ENCODE data around the gene OR2H2. TPM values are rescaled to one million over a fixed set of nuclear protein-coding genes. Genes with fewer than 3 reads are reported as not detected.

Gene OR2H2
- total RNA-seq, 2 experiments from 2014 or later, result not detected

DNA sequence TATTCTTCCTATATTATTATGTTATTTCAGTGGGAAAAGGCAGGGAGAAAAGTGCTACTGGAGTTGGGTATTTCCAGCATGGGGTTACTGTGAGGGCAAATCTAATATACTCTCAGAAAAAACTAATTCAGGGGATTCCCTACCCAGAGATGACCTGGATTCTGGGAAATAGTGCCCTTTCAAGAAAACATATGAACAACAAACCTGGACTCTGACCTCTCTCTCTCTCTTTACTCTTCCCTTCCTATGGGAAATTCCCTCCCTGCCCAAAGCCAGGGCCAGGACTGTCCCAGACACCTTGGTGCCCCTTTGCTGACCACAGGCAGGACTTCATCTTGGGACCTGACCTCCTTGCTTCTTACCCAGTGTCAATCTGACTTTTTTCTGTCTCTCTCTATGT, 23.8 kb upstream of the OR2H2 start:
- Histone ChIP-seq H3K4me1 (ENCODE audit: insufficient read depth, low read length, poor library complexity, severe bottlenecking) (peaks cover 5% of the 10 kb centered on the region), H3K9me2 (ENCODE audit: insufficient read depth, low read length) (no peaks in the 10 kb centered on the region), H3K4me2 (ENCODE audit: low read length) (no peak overlapping the region), H4K20me1 (ENCODE audit: insufficient read depth, low read length) (no peaks in the 10 kb centered on the region), H3K9me3 (ENCODE audit: low read length) (no peaks in the 10 kb centered on the region), H3K36me3 (ENCODE audit: insufficient read depth, low read length) (no peaks in the 10 kb centered on the region), H3K27ac (ENCODE audit: low read depth, low read length, poor library complexity, severe bottlenecking) (no peak overlapping the region), H3K4me3 (ENCODE audit: low read depth, low read length, poor library complexity, severe bottlenecking) (no peak overlapping the region), H3K79me2 (ENCODE audit: insufficient read depth, low read depth, low read length) (no peaks in the 10 kb centered on the region), H2AFZ (ENCODE audit: low read length) (no peak overlapping the region)
- no peak for DNase-seq (ENCODE audit: low spot score)
- intact Hi-C loops (cut with micrococcal nuclease; ENCODE audit: unreplicated experiment), result no loop called here
- TF ChIP-seq EZH2phosphoT487 (IDR thresholded peaks at IDR 0.05; ENCODE audit: borderline replicate concordance, low read depth, low read length), result no peak
- ChIA-PET CTCF (ENCODE audit: unreplicated experiment) (no interaction called here), POLR2A (no interaction called here)
- no TSS peak for BruUV-seq (replicated peaks)

DNA sequence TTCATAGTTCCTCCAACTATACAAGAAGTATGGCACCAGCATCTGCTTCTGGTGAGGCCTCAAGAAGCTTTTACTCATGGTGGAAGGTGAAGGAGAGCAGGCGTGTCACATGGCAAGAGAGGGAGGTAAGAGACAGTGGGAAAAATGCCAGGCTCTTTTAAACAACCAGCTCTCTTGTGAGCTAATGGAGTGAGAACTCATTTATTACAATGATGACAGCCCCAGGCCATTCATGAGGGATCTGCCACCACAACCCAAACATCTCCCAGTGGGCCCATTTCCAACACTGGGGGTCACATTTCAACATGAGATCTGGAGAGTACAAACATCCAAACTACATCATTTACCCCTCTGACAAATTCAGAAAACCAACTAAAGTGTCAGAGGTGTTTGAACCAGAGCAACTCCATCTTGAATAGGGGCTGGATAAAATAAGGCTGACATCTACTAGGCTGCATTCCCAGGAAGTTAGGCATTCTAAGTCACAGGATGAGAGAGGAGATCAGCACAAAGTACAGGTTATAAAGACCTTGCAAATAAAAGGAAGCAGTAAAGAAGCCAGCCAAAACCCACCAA, 23.2 kb upstream of the OR2H2 start:
- no peak overlapping the region for H3K27ac ChIP-seq (ENCODE audit: low read depth, low read length, poor library complexity, severe bottlenecking)
- ChIA-PET POLR2A (no interaction called here), CTCF (ENCODE audit: unreplicated experiment) (no interaction called here)
- no peaks in the 10 kb centered on the region for H3K9me2 ChIP-seq (ENCODE audit: insufficient read depth, low read length)
- no TSS peak for BruUV-seq (replicated peaks)
- H3K4me2 ChIP-seq (ENCODE audit: low read length), result no peak overlapping the region
- intact Hi-C loops (cut with micrococcal nuclease; ENCODE audit: unreplicated experiment), result no loop called here
- H2AFZ ChIP-seq (ENCODE audit: low read length), result no peak overlapping the region
- H3K4me3 ChIP-seq (ENCODE audit: low read depth, low read length, poor library complexity, severe bottlenecking), result no peak overlapping the region
- H3K4me1 ChIP-seq (ENCODE audit: insufficient read depth, low read length, poor library complexity, severe bottlenecking), result peaks cover 5% of the 10 kb centered on the region
- no peak for TF ChIP-seq EZH2phosphoT487 (IDR thresholded peaks at IDR 0.05; ENCODE audit: borderline replicate concordance, low read depth, low read length)
- TF ChIP-seq, protein P1, sequence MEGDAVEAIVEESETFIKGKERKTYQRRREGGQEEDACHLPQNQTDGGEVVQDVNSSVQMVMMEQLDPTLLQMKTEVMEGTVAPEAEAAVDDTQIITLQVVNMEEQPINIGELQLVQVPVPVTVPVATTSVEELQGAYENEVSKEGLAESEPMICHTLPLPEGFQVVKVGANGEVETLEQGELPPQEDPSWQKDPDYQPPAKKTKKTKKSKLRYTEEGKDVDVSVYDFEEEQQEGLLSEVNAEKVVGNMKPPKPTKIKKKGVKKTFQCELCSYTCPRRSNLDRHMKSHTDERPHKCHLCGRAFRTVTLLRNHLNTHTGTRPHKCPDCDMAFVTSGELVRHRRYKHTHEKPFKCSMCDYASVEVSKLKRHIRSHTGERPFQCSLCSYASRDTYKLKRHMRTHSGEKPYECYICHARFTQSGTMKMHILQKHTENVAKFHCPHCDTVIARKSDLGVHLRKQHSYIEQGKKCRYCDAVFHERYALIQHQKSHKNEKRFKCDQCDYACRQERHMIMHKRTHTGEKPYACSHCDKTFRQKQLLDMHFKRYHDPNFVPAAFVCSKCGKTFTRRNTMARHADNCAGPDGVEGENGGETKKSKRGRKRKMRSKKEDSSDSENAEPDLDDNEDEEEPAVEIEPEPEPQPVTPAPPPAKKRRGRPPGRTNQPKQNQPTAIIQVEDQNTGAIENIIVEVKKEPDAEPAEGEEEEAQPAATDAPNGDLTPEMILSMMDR (conservative IDR thresholded peaks at IDR 0.05; ENCODE audit: low read length), result no peak
- no peaks in the 10 kb centered on the region for H3K9me3 ChIP-seq (ENCODE audit: low read length)
- no peaks in the 10 kb centered on the region for H3K36me3 ChIP-seq (ENCODE audit: insufficient read depth, low read length)
- DNase-seq (ENCODE audit: low spot score), result no peak
- no peaks in the 10 kb centered on the region for H4K20me1 ChIP-seq (ENCODE audit: insufficient read depth, low read length)
- H3K79me2 ChIP-seq (ENCODE audit: insufficient read depth, low read depth, low read length), result no peaks in the 10 kb centered on the region

DNA sequence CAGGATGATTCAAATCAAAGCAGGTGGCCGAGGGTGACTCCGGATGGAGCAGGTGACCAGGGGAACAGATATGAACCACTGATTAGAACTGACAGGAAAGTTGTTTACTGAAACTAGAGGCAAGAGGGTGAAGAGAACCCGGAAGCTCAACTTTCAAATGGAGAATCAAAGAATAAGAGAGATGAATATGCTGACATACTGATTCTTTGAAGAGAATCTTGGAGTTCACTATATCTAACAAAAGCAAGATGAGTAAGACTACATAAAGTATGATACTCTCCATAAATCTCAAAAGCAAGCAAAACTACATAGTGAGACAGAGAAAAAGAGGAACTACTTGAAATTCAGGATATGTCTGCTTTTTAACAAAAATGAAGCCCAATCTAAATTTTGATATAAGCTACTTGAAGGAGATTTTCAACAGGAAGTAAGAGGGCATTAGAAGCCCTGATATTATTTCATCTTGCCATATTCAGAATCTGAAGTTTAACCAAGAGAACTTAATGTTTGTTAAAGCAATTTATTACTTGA, 21.4 kb upstream of the OR2H2 start:
- Histone ChIP-seq H2AFZ (ENCODE audit: low read length) (peak overlapping the region; percentile 48), H3K4me2 (ENCODE audit: low read length) (no peak overlapping the region), H4K20me1 (ENCODE audit: insufficient read depth, low read length) (no peaks in the 10 kb centered on the region), H3K27ac (ENCODE audit: low read depth, low read length, poor library complexity, severe bottlenecking) (no peak overlapping the region), H3K9me2 (ENCODE audit: insufficient read depth, low read length) (no peaks in the 10 kb centered on the region), H3K36me3 (ENCODE audit: insufficient read depth, low read length) (no peaks in the 10 kb centered on the region), H3K9me3 (ENCODE audit: low read length) (no peaks in the 10 kb centered on the region), H3K79me2 (ENCODE audit: insufficient read depth, low read depth, low read length) (no peaks in the 10 kb centered on the region), H3K4me3 (ENCODE audit: low read depth, low read length, poor library complexity, severe bottlenecking) (no peak overlapping the region), H3K4me1 (ENCODE audit: insufficient read depth, low read length, poor library complexity, severe bottlenecking) (peaks cover 5% of the 10 kb centered on the region)
- intact Hi-C loops (cut with micrococcal nuclease; ENCODE audit: unreplicated experiment), result no loop called here
- no peak for DNase-seq (ENCODE audit: low spot score)
- BruUV-seq (replicated peaks), result no TSS peak
- POLR2A ChIA-PET, result interaction anchor here (1.4 kb wide), 1 partner anchor 19 kb away, joined by 4 read pairs; no protein-coding TSS in a partner anchor
- CTCF ChIA-PET (ENCODE audit: unreplicated experiment), result no interaction called here
- no peak for TF ChIP-seq EZH2phosphoT487 (IDR thresholded peaks at IDR 0.05; ENCODE audit: borderline replicate concordance, low read depth, low read length)
- TF ChIP-seq, protein P1 (conservative IDR thresholded peaks at IDR 0.05; ENCODE audit: low read length), result no peak
